ENCODE data around the gene PCDHA5. TPM values are rescaled to one million over a fixed set of nuclear protein-coding genes. Genes with fewer than 3 reads are reported as not detected.
"Not testable (repeated sequence)": the region's sequence is repeated elsewhere in the genome, so short reads cannot be mapped to it uniquely, and the experiment has no call there.

The PCDHA5 gene
- total RNA-seq, 1 experiment from 2014 or later, result not detected

- H3K4me3 Mint-ChIP-seq (ENCODE audit: unreplicated experiment), result no peak overlapping the region
- no peaks in the 10 kb centered on the region for H3K27me3 Mint-ChIP-seq (ENCODE audit: insufficient read depth, unreplicated experiment)
- Histone ChIP-seq H3K4me1 (no peaks in the 10 kb centered on the region), H3K36me3 (ENCODE audit: control insufficient read depth, insufficient read depth, low read length) (no peaks in the 10 kb centered on the region), H3K9me3 (no peaks in the 10 kb centered on the region; the same call in 1 of the 2 replicates), H3K27me3 (replicated peaks; ENCODE audit: control insufficient read depth, insufficient read depth, low read length) (no peaks in the 10 kb centered on the region), H3K4me3 (ENCODE audit: low read depth, low read length) (no peak overlapping the region)
- no TSS peak for BruUV-seq (replicated peaks)
- no peaks in the 10 kb centered on the region for H3K4me1 Mint-ChIP-seq (ENCODE audit: low read depth, unreplicated experiment)
- H3K9me3 Mint-ChIP-seq (ENCODE audit: unreplicated experiment), result peaks cover 17% of the 10 kb centered on the region
- intact Hi-C loops (cut with micrococcal nuclease; ENCODE audit: unreplicated experiment), result no loop called here
- H3K36me3 Mint-ChIP-seq (ENCODE audit: insufficient read depth, unreplicated experiment), result no peaks in the 10 kb centered on the region
- ChIA-PET POLR2A (no interaction called here), CTCF (no interaction called here)
- H3K27ac Mint-ChIP-seq (ENCODE audit: unreplicated experiment), result no peak overlapping the region
- no peak for TF ChIP-seq CTCF (IDR thresholded peaks at IDR 0.05; ENCODE audit: insufficient read depth in 1 of 2, low read depth in 1 of 2, low read length in 1 of 2, severe bottlenecking in 1 of 2, unreplicated experiment in 1 of 2)
- no peak for DNase-seq
These were observed 18.6 kb upstream of the PCDHA5 start for GRCh38 chr5:140802781-140803271.

GRCh38 chr5:140806834-140807775 is 14.3 kb upstream of the PCDHA5 start, which contains the start of gene PCDHA4:
PCDHA4 (plus strand) TSS chr5:140807068.
- ChIA-PET CTCF (no interaction called here), POLR2A (no interaction called here)
- no peak within 1 kb of the TSS for H3K4me3 ChIP-seq (ENCODE audit: low read depth, low read length)
- DNase-seq, result peak in 1 of 2 experiments; percentile 27
- Mint-ChIP-seq H3K4me3 (ENCODE audit: unreplicated experiment) (no peak within 1 kb of the TSS), H3K4me1 (ENCODE audit: low read depth, unreplicated experiment) (no peaks in the 10 kb centered on the region), H3K27ac (ENCODE audit: unreplicated experiment) (no peak within 1 kb of the TSS), H3K9me3 (ENCODE audit: unreplicated experiment) (peaks cover 27% of the 10 kb centered on the region), H3K36me3 (ENCODE audit: insufficient read depth, unreplicated experiment) (no peaks in the 10 kb centered on the region), H3K27me3 (ENCODE audit: insufficient read depth, unreplicated experiment) (no peaks in the 10 kb centered on the region)
- TF ChIP-seq CTCF (IDR thresholded peaks at IDR 0.05; ENCODE audit: insufficient read depth in 1 of 2, low read depth in 1 of 2, low read length in 1 of 2, severe bottlenecking in 1 of 2, unreplicated experiment in 1 of 2), result peak; percentile 3 to 26
- BruUV-seq (replicated peaks), result no TSS peak
- no peaks in the 10 kb centered on the region for H3K9me3 ChIP-seq
- H3K27me3 ChIP-seq (replicated peaks; ENCODE audit: control insufficient read depth, insufficient read depth, low read length), result no peaks in the 10 kb centered on the region
- intact Hi-C loops (cut with micrococcal nuclease; ENCODE audit: unreplicated experiment), result no loop called here
- H3K4me1 ChIP-seq, result no peaks in the 10 kb centered on the region
- H3K36me3 ChIP-seq (ENCODE audit: control insufficient read depth, insufficient read depth, low read length), result no peaks in the 10 kb centered on the region

- CTCF ChIA-PET; H3K36me3 ChIP-seq (ENCODE audit: control insufficient read depth, insufficient read depth, low read length); H3K9me3 ChIP-seq; H3K27me3 Mint-ChIP-seq (ENCODE audit: insufficient read depth, unreplicated experiment); H3K4me3 Mint-ChIP-seq (ENCODE audit: unreplicated experiment); H3K4me1 ChIP-seq; BruUV-seq (replicated peaks); H3K4me1 Mint-ChIP-seq (ENCODE audit: low read depth, unreplicated experiment); H3K4me3 ChIP-seq (ENCODE audit: low read depth, low read length); H3K27me3 ChIP-seq (replicated peaks; ENCODE audit: control insufficient read depth, insufficient read depth, low read length); DNase-seq; H3K36me3 Mint-ChIP-seq (ENCODE audit: insufficient read depth, unreplicated experiment); POLR2A ChIA-PET; H3K27ac Mint-ChIP-seq (ENCODE audit: unreplicated experiment); intact Hi-C loops (cut with micrococcal nuclease; ENCODE audit: unreplicated experiment): not testable (repeated sequence)
- peaks cover 26% of the 10 kb centered on the region for H3K9me3 Mint-ChIP-seq (ENCODE audit: unreplicated experiment)
These were observed 13.0 kb upstream of the PCDHA5 start for GRCh38 chr5:140808241-140808888.

All from Caco-2 (cell line).